Measurements from ENCODE around the gene ARL6IP5.

ARL6IP5 gene

DNA sequence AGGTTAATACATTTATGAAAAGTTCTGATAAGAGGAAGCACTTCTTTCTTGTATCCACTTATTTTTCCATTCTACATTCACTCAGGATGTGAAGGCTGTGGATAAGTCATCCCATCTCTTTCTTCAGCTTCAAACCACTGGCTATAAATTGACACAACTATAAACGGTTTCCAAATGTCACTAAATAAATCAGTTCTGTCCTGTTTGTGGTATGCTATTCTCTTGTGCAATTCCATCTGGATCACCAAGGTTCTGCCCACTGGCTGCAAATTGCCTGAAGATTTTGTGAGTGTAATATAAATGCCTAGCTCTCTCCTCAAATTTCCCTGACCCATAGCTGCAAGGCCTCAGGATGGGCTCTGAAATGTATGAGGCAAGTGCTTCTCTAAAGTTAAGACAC is 44.8 kb downstream of the ARL6IP5 start:
- H3K4me3 ChIP-seq (ENCODE audit: low read length), result no peak overlapping the region
- H3K36me3 ChIP-seq (ENCODE audit: insufficient read depth, low read length), result no peaks in the 10 kb centered on the region
- H2AFZ ChIP-seq (ENCODE audit: low read depth, low read length), result no peak overlapping the region
- no peaks in the 10 kb centered on the region for H3K9me3 ChIP-seq (ENCODE audit: low read length)
- no peaks in the 10 kb centered on the region for H3K27me3 ChIP-seq (ENCODE audit: insufficient read depth, low read length)
- no peaks in the 10 kb centered on the region for H3K4me1 ChIP-seq (ENCODE audit: insufficient read depth, low read length)

DNA sequence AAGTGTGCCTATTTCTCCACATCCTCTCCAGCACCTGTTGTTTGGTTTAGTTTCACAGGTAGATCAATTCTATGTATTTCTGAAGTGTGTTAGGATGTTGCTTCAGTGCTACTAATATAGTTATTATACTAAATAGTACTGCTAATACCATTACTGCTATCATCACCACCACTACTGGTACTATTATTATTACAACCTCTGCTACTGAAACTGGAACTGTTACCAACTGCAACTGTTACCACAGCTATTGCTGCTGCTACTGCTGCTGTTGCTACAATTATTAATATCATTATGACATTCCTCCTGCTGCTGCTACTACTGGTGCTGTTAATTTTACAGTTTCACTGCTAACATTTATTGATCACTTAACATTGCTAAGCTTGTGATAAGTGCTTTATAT is 46.0 kb downstream of the ARL6IP5 start:
- no peak overlapping the region for H3K4me3 ChIP-seq (ENCODE audit: low read length)
- H3K27me3 ChIP-seq (ENCODE audit: insufficient read depth, low read length), result no peaks in the 10 kb centered on the region
- no peaks in the 10 kb centered on the region for H3K4me1 ChIP-seq (ENCODE audit: insufficient read depth, low read length)
- H3K36me3 ChIP-seq (ENCODE audit: insufficient read depth, low read length), result no peaks in the 10 kb centered on the region
- no peaks in the 10 kb centered on the region for H3K9me3 ChIP-seq (ENCODE audit: low read length)
- no peak overlapping the region for H2AFZ ChIP-seq (ENCODE audit: low read depth, low read length)

GRCh38 chr3:69137005-69137404 is 52.3 kb downstream of the ARL6IP5 start:
- Histone ChIP-seq H3K9me3 (ENCODE audit: low read length) (no peaks in the 10 kb centered on the region), H2AFZ (ENCODE audit: low read depth, low read length) (peak overlapping the region; percentile 10), H3K36me3 (ENCODE audit: insufficient read depth, low read length) (no peaks in the 10 kb centered on the region), H3K27me3 (ENCODE audit: insufficient read depth, low read length) (no peaks in the 10 kb centered on the region), H3K4me3 (ENCODE audit: low read length) (no peak overlapping the region), H3K4me1 (ENCODE audit: insufficient read depth, low read length) (no peaks in the 10 kb centered on the region)

DNA sequence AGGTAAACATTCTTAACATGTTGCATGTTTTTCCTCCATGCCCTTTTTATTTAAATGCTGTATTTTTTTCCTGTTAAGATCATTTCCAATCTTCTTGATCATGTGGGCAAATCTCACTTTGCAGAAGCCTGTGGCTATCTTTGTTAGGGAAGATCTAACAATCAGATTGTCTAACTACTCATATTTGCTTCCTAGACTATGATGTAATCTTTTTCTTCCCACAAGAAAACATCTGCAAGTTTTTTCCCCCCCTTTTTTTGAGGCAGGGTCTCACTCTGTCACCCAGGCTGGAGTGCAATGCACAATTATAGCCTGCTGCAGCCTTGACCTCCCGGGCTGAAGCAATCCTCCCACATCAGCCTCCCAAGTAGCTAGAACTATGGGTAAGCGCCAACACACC is 52.7 kb downstream of the ARL6IP5 start:
- Histone ChIP-seq H3K4me3 (ENCODE audit: low read length) (no peak overlapping the region), H3K4me1 (ENCODE audit: insufficient read depth, low read length) (no peaks in the 10 kb centered on the region), H2AFZ (ENCODE audit: low read depth, low read length) (peak overlapping the region; percentile 10), H3K9me3 (ENCODE audit: low read length) (no peaks in the 10 kb centered on the region), H3K27me3 (ENCODE audit: insufficient read depth, low read length) (no peaks in the 10 kb centered on the region), H3K36me3 (ENCODE audit: insufficient read depth, low read length) (no peaks in the 10 kb centered on the region)

- Histone ChIP-seq H3K27me3 (ENCODE audit: insufficient read depth, low read length) (no peaks in the 10 kb centered on the region), H3K4me1 (ENCODE audit: insufficient read depth, low read length) (peaks cover 7% of the 10 kb centered on the region), H3K9me3 (ENCODE audit: low read length) (no peaks in the 10 kb centered on the region), H3K4me3 (ENCODE audit: low read length) (no peak overlapping the region), H3K36me3 (ENCODE audit: insufficient read depth, low read length) (no peaks in the 10 kb centered on the region), H2AFZ (ENCODE audit: low read depth, low read length) (no peak overlapping the region)
Observed at GRCh38 chr3:69141313-69141712, 56.6 kb downstream of the ARL6IP5 start.

- Histone ChIP-seq H3K27me3 (ENCODE audit: insufficient read depth, low read length) (no peaks in the 10 kb centered on the region), H2AFZ (ENCODE audit: low read depth, low read length) (no peak overlapping the region), H3K4me3 (ENCODE audit: low read length) (no peak overlapping the region), H3K9me3 (ENCODE audit: low read length) (no peaks in the 10 kb centered on the region), H3K36me3 (ENCODE audit: insufficient read depth, low read length) (no peaks in the 10 kb centered on the region), H3K4me1 (ENCODE audit: insufficient read depth, low read length) (peaks cover 7% of the 10 kb centered on the region)
Observed at GRCh38 chr3:69142090-69142489, 57.4 kb downstream of the ARL6IP5 start.

DNA sequence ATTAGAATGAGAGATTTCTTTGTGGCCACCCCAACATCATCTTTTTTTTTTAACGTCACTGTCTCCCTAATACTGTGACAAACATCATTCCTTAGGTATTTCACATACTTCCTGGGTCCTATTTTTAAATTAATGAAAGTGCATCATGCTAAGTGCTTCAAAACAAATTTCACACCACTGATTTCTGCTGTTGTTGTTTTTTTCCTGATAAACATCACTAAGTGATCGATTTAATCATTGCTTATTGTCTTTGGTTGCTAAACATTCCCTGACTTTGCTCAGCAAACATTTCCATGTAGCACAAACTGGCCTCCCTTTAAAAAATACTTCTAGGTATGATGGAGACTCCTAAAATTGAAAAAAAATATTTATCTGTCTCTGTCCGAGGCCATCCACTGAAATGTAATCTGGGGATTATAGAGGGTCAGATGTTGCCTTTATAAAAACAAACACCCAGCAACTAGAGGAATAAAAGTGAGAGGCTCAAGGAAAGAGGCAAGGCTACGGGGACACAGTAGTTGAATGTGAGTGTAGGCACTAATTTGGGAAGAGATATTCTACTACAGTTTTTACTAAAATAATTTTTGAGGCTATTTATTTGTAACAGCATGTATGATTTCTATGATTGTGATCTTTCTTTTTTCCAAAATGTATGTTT is 58.2 kb downstream of the ARL6IP5 start:
- H3K9me3 ChIP-seq (ENCODE audit: low read length), result no peaks in the 10 kb centered on the region
- H3K36me3 ChIP-seq (ENCODE audit: insufficient read depth, low read length), result no peaks in the 10 kb centered on the region
- H3K4me3 ChIP-seq (ENCODE audit: low read length), result no peak overlapping the region
- no peak overlapping the region for H2AFZ ChIP-seq (ENCODE audit: low read depth, low read length)
- peaks cover 7% of the 10 kb centered on the region for H3K4me1 ChIP-seq (ENCODE audit: insufficient read depth, low read length)
- no peaks in the 10 kb centered on the region for H3K27me3 ChIP-seq (ENCODE audit: insufficient read depth, low read length)

- no peak overlapping the region for H3K4me3 ChIP-seq (ENCODE audit: low read length)
- H3K4me1 ChIP-seq (ENCODE audit: insufficient read depth, low read length), result peaks cover 7% of the 10 kb centered on the region
- no peaks in the 10 kb centered on the region for H3K36me3 ChIP-seq (ENCODE audit: insufficient read depth, low read length)
- no peaks in the 10 kb centered on the region for H3K9me3 ChIP-seq (ENCODE audit: low read length)
- H3K27me3 ChIP-seq (ENCODE audit: insufficient read depth, low read length), result no peaks in the 10 kb centered on the region
- H2AFZ ChIP-seq (ENCODE audit: low read depth, low read length), result no peak overlapping the region
Observed at GRCh38 chr3:69143612-69144011, 58.9 kb downstream of the ARL6IP5 start.

DNA sequence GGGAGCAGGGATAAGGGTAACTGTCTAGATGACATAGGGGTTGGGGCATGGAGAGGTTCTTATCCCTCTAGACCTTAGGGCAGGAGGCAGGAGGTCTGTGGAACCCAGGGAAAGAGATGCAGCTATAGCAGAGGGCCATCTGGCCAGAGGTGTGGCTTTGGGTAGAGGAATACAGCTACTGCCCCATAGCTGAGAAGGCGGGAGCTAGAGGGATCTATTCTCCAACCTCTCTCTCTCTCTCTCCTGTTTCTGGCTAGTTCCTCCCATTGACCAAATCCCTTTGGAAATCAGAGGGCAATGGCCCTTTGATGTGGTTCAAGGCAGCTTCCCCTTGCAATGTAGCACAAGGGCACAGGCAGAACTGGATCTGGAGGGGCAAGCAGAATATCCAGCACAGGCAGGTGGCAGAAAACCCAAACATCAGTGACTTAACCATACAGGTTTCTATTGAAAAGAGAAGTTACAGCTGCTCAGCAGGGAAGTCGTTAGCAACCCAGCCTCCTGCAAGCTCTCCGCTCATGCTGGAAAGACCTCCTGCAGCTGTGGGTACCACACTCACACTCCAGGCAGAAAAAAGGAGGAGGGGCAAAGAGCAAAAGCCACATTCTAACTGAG is 60.0 kb downstream of the ARL6IP5 start:
- no peak overlapping the region for H3K4me3 ChIP-seq (ENCODE audit: low read length)
- no peaks in the 10 kb centered on the region for H3K9me3 ChIP-seq (ENCODE audit: low read length)
- no peaks in the 10 kb centered on the region for H3K27me3 ChIP-seq (ENCODE audit: insufficient read depth, low read length)
- no peaks in the 10 kb centered on the region for H3K36me3 ChIP-seq (ENCODE audit: insufficient read depth, low read length)
- no peak overlapping the region for H2AFZ ChIP-seq (ENCODE audit: low read depth, low read length)
- peaks cover 7% of the 10 kb centered on the region for H3K4me1 ChIP-seq (ENCODE audit: insufficient read depth, low read length)

GRCh38 chr3:69145688-69146087 is 61.0 kb downstream of the ARL6IP5 start:
- no peak overlapping the region for H3K4me3 ChIP-seq (ENCODE audit: low read length)
- no peaks in the 10 kb centered on the region for H3K27me3 ChIP-seq (ENCODE audit: insufficient read depth, low read length)
- no peak overlapping the region for H2AFZ ChIP-seq (ENCODE audit: low read depth, low read length)
- no peaks in the 10 kb centered on the region for H3K9me3 ChIP-seq (ENCODE audit: low read length)
- peaks cover 7% of the 10 kb centered on the region for H3K4me1 ChIP-seq (ENCODE audit: insufficient read depth, low read length)
- H3K36me3 ChIP-seq (ENCODE audit: insufficient read depth, low read length), result no peaks in the 10 kb centered on the region

DNA sequence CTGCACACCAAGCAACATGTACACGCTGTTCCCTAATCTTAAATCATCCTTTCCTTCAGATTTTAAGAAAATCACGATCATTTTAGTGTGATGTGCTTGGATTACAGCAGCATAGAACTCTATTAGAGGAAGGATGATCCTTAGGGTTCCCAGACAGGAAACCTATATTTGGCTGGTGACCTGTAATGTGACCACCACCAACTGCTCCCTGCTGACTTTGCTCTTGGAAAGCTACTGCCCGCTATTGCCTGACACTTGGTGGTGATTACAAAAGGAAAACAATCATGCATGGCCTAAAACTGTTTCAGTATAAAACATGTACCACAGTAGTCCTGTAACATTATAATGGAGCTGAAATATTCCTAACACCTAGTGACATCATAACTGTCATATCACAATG is 64.8 kb downstream of the ARL6IP5 start:
- H3K36me3 ChIP-seq (ENCODE audit: insufficient read depth, low read length), result no peaks in the 10 kb centered on the region
- H3K27me3 ChIP-seq (ENCODE audit: insufficient read depth, low read length), result no peaks in the 10 kb centered on the region
- no peak overlapping the region for H2AFZ ChIP-seq (ENCODE audit: low read depth, low read length)
- peaks cover 6% of the 10 kb centered on the region for H3K4me1 ChIP-seq (ENCODE audit: insufficient read depth, low read length)
- H3K9me3 ChIP-seq (ENCODE audit: low read length), result no peaks in the 10 kb centered on the region
- H3K4me3 ChIP-seq (ENCODE audit: low read length), result no peak overlapping the region

Data from neuron (in vitro differentiated cells).